ENCODE data around the gene CD8A.

The CD8A gene

GRCh38 chr2:86808315-86809161 is 17.8 kb upstream of the CD8A start:
- peak; percentile 94 for DNase-seq

DNA sequence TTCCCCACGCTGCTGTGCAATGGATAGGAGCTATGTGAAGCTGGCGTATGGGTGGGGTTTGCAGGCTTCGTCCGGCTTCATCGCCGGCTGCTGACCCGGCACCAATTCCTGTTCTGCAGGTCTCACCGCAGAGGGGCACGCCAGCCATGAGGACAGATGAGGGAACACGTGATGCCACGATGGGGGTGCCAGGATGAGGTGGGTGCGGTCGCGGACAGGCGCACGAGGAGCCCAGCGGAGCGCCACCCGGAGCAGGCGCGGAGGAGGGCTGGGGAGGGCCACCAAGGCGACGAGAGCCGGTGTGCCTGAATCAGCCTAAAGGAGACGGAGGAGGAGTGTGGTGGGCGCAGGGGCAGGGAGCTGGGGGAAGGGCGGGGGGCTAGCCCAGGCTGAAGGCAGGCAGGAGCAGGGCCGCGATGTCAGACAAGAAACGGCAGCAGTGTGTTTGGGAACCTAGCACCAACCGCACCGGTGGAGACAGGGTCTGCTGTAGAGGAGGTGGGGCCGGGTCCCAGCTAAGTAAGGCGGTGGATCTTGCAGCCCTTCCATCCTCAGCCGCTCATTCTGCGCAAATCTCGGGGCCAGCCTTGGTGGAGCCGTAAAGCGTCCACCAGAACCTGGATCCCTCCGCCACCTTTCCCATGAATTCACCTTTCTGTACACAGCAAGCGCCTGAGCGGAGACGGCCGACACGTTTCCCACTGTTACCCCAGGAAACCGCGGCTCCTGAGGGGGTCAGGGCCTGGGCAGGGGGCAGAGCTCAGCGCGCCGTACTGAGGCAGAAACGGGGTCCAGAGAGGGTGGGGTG is 17.0 kb upstream of the CD8A start:
- peak; percentile 31 for DNase-seq

- no peak for DNase-seq
Observed at GRCh38 chr2:86807133-86807467, 16.4 kb upstream of the CD8A start.

- no peak for DNase-seq
Observed at GRCh38 chr2:86806059-86806857, 15.5 kb upstream of the CD8A start.

DNA sequence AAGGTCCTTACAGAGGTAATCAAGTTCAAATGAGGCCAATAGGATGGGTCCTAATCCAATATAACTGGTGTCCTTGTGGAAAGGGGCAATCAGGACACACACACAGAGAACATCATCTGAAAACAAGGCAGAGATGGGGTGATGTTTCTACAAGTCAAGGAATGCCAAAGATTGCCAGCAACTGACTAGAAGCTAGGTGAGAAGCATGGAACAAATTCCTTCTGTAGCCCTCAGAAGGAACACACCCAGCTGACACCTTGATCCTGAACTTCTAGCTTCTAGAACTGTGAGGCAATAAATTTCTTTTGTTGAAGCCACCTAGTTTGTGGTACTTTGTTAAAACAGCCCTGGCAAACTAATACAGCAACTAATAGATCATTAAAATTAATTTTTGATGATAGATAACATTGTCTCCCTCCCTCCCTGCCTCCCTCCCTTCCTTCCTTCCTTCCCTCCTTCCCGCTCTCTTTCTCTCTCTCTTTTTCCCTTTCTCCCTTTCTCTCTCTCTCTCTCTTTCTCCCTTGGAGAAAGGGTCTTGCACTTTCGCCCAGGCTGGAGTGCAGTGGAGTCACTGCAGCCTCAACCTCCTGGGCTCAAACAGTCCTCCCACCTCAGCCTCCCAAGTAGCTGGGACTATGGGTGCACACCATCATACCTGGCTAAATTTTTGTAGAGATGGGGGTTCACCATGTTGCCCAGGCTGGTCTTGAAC is 10.3 kb upstream of the CD8A start:
- no peak for DNase-seq

GRCh38 chr2:86794861-86795260 is 4.1 kb upstream of the CD8A start:
- no peak for DNase-seq

GRCh38 chr2:86793752-86794151 is 3.0 kb upstream of the CD8A start:
- no peak for DNase-seq

DNA sequence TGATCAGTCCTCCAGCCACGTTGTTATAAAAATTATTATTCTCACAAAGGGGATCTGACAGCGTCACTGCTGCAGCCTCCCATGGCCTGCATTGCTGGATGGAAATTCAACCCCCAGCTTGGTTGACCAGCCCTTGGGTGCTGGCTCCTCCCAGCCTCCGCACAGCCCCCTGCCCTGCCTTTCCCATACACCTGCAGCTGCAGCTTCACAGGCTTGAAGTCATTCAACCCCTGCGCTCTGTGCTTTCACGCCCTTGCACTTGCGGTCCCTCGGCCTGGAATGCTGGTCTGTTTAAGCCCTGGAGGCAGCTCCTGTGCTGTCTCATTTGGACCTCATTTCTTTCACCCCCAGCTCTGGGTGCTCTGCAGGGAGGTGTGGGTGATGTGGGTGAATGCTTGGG is 860 bp upstream of the CD8A start:
- DNase-seq, result no peak

DNA sequence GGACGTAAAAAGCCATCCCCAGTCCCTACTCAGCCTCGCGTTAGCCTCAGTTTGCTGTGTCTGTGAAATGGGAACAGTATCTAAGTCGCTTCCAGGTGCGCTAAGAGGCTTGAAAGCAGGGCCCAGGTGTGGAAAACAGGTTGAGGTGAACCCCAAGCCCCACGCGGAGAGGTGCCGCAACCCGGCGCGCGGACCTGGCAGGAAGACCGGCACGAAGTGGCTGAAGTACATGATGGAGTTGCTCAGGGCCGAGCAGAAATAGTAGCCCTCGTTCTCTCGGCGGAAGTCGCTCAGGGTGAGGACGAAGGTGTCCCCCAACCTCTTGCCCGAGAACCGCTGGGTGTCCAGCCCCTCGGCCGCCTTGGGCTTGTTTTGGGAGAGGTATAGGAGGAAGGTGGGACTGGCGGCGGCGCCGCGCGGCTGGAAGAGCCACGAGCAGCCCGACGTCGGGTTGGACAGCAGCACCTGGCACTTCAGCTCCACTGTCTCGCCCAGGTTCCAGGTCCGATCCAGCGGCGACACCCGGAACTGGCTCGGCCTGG is 508 bp downstream of the CD8A start:
- DNase-seq, result no peak

GRCh38 chr2:86789687-86790133 is 1.0 kb downstream of the CD8A start:
- no peak for DNase-seq

DNA sequence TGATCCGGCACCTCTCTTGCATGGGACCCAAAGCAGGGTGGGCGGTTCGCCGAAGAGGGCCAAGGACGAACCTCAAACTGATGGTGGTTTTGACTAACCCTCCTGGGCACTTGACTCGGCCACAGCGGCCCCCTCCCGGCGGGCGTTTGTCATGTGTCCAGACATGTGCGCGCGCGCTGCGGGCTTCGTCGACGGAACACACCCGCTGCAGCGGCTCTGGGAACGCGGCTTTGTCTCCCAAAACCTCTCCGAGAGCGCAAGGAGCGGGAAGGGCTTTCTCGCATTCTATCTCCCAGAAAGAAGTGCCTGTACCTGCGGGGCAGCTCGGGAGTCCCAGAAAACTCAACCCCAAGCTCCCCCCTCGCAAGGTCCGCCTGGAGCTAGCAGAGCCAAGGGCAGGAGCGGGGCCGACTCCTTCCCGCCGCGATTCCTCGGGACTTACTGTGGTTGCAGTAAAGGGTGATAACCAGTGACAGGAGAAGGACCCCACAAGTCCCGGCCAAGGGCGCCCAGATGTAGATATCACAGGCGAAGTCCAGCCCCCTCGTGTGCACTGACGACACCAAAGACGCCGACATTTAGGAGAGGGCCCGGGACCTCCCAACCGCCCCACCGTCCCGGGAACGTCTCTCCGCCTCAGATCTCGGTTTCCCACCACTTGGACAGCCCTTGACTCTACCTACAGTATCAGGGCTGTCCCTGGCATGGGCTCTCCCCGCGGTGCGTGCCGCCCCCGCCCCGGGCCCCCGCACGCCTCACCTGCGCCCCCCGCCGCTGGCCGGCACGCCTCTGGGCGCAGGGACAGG is 1.6 kb downstream of the CD8A start:
- no peak for DNase-seq

- no peak for DNase-seq
Observed at GRCh38 chr2:86788165-86788564, 2.5 kb downstream of the CD8A start.

GRCh38 chr2:86787736-86788135 is 3.0 kb downstream of the CD8A start:
- no peak for DNase-seq

DNA sequence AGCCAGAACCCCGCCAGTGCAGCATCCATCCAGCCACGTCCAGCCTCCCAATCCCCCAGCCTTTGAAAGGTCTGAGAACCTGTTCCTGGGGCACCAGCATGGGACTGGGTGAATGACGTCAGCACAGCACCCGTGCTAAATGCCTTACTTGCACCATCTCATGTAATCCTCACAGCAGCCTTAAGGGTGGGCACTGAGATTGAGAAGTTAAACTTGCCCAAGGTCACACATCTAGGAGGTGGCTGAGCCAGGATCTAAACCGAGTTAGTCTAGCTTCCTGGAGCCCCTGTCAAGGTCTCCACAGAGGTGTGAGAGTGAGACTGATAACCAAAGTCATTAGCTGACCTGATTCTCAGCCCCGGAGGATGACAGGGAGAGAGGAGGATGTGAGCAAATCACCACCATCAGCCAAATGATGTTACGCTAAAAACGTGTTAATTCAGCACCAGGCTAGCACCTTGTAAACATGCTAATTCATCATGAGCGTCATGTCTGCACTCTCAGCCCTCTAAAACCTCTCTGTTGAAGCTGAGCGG is 4.6 kb downstream of the CD8A start:
- DNase-seq, result no peak

DNA sequence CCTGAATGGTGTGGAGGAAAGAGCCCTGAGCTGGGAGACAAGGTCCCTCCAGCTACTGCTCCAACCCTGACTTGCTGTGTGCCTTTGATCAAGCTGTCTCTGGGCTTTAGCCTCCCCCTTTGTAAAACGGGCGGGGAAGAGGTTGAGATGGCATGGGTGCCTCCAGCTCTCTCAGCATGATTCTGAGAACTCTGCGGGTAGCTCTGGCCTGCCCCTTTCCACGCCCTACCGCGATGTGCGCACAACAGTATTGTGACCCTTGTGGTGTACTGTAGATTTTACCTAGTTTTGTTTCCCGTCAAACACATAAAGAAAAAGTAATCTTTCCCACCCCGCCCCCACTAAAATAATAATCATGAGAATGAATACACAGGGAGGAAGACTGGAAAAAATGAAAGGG is 5.3 kb downstream of the CD8A start:
- no peak for DNase-seq

DNA sequence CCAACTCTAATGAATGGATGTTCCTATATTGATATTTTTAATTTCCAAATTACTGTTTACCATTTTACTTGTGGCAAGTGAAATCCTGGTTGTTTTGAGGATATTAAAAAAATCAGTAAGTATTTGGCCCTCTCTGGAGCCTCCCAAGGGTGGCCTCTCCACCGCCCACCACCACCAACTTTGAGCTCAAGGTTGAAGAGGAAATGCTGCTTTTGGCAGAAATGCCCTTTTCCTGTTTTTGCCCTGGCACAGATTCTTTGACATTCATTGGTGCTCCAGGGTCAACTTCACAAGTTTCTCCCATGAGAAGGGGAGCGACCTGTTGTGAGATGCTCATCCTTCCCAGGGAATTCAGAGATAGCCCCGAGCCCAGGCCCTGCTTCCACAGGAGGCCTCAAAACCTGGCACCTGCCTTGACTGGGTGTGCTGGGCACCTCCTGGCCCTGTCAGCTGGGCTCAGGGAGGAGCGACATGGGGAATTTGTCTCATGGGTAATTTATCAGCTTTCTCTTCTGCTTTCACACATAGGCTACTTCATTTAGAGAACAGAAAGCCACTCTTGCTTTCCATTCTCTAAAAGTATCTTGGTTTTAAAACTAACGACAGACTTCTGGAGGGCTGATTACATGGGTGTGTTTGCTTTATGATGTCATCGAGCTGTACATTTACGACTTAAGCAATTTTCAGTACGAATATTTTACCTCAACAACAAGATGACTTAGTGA is 6.9 kb downstream of the CD8A start:
- no peak for DNase-seq

DNA sequence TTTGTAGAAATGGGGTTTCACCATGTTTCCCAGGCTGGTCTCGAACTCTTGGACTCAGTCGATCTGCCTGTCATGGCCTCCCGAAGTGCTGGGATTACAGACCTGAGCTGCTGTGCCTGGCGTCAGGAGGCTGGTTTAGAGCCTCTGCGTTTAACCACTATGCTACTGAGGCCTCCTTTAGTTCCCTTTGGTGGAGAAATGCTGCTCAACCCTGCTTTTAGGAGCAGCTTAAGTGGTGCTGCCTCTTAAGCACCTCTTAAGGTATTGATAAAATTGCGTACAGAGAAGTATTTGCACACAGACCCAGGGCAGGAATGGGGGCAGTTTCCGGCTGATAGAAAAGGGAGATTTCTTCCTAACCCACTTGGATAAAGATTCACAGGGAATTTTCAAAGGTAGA is 8.0 kb downstream of the CD8A start:
- no peak for DNase-seq

- DNase-seq, result no peak
Observed at GRCh38 chr2:86781363-86781762, 9.3 kb downstream of the CD8A start.

DNA sequence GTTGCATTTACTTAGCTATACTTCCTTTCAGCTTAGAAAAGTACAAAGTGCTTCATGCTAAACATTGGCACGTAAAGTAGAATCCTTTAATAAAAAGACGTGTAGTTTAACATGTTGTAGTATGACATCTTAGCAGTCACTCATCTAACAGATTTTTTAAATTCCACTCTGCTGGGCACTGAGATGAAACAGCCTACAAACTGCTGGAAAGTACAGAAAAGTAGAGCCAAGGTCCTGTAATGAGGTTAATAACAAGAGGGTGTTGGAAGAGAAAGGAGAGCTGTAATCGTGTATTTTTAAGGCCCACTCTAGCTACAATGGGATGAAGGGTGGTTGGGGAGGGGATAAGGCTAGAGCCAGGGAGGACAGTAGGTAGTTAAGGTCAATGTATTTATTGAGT is 10.7 kb downstream of the CD8A start:
- no peak for DNase-seq

DNA sequence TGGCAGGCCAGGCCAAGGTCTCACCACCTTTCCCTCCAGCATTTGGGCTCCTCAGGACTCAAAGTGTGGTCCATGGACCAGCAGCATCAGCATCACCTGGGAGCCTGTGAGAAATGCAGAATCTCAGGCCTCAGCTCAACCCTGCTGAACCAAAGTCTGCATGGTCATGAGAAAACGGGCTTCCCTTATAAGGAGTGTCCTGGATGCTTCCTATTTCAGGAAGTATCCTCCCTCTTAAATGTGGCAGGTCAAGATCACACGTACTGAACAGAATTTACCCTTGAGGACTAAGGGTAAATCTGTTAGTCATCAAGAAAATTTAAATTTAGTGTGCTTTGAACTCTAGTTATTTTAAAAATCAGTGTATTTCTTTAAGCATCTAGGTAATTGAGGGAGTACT is 11.8 kb downstream of the CD8A start:
- DNase-seq, result no peak

GRCh38 chr2:86776532-86776931 is 14.2 kb downstream of the CD8A start:
- DNase-seq, result no peak
